NCI-H1105 (cell line): Measurements from ENCODE around the gene BBLN.
"Not testable (repeated sequence)": the region's sequence is repeated elsewhere in the genome, so short reads cannot be mapped to it uniquely, and the experiment has no call there.

Experiments
- DNase-seq: peaks from one replicate; lab custom pipeline; 2025; lab: John Stamatoyannopoulos, UW

BBLN gene, protein sequence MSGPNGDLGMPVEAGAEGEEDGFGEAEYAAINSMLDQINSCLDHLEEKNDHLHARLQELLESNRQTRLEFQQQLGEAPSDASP

DNA sequence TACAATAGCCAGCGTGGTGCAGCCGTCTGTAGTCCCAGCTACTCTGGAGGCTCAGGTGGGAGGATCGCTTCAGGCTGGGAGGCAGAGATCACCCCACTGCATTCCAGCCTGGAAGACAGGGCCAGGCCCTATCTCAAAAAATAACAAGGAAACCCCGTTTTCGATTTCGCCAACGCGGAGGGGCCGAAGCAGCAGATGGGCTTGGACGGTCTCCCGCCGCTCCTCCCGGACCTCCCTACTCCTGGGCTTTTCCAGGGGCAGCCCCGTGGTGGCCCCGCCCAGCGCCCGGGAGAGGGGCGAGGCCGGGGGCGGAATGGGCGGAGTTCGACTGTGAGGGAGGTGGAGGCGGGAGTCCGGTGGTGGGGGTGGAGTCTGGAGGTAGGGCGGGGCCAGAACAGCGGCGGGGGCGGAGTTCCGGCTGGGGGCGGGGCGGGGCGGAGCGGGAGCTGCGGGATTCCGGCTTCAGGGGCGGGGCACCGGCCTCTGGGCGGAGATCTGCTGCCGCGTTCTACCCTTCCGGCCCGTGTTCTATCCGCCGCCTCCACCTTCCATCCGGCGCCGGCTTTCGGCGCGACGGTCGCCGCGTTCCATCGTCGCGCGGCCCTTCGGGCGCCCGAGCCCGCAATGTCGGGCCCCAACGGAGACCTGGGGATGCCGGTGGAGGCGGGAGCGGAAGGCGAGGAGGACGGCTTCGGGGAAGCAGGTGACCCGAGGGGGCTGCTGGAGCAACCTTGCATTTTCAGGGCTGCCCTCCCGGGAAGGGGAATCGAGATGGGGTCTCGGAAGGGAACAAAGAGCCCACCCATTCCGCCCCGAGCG lies at the start of gene BBLN:
Gene BBLN, plus strand, starts transcription at position 482 of the 819 bp plus-strand sequence. Its CDS starts 143 bp downstream, at position 625.
- DNase-seq, result peak; percentile 86

DNA sequence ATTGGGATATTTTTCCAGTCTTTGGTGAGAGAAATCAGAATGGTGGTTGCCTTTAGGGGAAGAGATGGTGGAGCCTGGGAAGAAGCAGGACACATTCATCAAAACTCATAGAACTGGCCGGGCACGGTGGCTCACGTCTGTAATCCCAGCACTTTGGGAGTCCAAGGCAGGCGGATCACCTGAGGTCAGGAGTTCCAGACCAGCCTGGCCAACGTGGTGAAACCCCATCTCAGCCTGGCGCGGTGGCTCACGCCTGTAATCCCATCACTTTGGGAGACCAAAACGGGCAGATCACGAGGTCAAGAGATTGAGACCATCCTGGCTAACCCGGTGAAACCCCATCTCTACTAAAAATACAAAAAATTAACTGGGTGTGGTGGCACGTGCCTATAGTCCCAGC lies 48.3 kb upstream of the BBLN start:
- DNase-seq, result not testable (repeated sequence)

DNA sequence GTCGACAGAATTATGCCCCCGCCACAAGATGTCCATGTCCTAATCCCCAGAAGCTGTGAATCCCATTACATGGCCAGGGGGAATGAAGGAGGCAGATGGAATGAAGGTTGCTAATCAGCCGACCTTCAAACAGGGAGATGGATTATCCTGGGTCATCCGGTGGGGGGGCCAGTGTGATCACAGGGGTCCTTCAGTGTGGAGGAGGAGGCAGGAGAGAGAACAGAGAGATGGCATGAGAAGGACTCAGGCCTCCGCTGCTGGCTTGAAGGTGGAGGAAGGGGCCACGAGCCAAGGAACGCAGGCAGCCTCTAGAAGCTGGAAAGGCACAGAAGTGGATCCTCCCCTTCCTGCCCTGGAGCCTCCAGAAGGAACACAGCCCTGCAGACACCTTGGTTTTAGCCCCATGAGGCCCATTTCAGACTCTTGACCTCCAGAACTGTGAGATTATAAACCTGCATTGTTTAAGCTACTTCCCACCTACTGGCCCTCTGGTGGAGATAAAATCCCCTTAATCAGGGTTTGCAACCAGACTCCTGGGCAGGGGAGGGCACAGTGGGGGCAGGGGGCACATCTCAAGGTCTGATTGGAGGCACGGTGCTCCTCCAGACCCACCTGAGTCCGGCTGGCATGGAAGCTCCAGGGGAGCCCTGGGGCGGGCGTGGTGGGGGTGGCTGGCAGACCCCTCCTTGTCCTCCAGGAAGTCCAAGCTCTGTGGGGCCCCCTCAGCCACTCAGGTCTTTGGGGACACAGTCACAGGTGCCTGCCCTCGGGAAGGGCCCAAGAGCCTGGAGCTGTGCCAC lies 46.3 kb upstream of the BBLN start:
- DNase-seq, result no peak

DNA sequence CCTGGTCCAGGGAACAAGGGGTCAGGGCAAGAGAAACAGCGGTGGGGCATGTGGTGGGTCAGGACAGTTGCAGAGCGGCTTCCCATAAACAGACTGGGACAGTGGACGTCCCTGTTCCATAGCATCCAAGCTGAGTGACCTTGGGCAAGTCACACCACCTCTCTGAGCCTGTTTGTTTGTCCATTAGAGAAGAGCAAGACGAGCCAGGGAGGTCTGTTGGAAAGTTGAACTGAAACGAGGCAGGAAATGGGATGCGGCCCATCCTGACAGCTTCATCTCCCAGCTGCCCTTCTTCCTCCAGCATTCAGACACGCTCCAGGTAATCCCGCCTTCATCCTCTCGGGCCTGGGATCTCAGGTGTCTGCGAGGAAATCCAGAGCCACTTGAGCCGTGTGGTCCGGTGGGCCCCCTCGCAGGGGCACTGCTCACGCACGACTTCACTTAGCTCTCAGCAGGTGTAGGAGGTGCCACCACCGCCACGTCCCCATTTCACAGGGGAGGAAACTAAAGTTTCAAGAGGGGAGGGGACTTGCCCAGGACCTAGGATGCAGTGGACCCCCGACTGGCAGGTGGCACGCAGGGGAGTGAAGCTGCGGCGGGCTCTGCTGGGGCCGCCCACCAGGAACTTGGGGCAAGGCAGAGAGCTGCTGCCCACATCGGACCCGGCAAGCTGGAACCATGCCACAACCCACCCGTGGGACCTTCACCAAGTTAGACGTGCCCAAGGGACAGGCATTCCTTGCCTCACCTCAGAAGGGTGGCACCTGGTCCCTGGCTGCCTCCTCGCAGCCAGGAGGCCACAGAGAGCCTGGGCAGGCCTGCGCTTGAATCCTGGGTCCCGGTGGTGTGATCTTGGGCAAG lies 45.5 kb upstream of the BBLN start:
- no peak for DNase-seq

DNA sequence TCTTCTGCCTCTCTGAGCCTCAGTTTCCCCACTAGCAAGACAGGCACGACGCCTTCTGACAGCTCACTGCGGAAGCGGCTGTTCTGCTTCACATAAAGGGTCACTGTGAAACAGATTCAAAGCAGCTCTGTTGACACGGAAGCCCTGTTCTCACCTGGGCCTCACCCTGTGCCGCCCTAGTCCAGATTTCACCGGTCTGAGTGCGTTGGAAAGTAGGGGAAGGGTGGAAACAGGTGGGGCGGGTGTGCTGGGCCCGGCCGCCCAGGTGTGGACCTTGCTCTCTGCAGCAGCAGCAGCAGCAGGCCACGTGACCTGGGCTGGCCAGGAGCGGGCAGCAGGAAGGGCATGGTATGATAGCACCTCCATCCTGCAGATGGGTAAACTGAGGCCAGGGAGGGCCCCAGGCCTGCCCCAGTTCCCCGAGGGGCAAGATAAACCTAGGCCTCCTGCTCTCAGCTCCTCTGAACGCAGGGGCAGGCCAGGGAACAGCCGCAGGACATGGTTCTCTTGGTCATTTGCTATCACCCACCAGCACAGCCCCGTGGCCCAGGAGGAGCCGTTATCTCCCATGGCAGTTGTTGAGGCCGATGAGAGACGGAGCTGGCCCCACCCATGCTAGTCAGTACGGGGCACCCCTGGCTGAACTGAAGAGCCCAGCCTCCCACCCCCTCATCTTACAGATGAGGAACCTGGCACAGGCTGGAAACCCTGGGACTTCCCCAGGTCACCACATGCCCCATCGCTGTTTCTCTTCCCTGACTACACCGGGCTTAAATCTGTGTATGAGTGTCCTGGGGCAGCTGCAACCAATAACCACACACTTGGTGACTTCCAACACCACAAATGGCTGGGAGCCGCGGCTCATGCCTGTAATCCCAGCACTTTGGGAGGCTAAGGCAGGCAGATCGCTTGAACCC lies 44.6 kb upstream of the BBLN start:
- no peak for DNase-seq

DNA sequence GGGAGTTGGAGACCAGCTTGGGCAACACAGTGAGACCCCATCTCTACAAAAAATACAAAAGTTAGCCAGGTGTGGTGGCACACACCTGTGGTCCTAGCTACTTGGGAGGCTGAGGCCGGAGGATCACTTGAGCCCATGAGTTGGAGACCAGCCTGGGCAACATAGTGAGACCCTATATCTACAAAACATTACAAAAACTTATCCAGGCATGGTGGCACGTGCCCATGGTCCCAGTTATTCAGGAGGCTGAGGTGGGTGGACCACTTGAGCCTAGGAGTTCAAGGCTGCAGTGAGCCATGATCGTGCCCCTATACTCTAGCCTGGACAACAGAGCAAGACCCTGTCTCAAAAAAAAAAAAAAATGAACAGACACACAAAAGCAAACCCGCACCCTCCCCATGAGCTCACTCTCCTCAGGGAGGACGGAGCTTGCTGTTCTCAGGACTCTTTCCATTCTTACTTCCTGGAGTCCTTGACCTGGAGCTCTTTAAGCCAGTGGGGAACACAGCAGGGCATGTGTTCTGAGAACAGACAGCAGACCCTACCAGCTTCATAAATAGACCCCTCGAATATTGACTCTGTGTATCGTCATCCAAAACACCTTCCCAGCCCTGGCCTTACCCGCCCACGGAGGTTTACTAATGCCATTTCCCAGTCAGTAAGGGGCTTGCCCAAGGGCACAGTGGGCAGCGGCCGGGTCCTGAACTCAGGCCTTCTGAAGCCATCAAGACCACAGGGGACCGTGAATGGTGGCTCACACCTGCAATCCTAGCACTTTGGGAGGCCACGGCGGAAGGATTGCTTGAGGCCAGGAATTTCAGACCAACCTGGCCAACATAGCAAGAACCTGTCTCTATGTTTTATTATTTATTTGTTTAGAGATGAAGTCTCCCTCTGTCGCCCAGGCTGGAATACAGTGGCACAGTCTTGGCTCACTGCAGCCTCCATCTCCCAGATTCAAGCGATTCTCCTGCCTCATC lies 43.7 kb upstream of the BBLN start:
- DNase-seq, result no peak

DNA sequence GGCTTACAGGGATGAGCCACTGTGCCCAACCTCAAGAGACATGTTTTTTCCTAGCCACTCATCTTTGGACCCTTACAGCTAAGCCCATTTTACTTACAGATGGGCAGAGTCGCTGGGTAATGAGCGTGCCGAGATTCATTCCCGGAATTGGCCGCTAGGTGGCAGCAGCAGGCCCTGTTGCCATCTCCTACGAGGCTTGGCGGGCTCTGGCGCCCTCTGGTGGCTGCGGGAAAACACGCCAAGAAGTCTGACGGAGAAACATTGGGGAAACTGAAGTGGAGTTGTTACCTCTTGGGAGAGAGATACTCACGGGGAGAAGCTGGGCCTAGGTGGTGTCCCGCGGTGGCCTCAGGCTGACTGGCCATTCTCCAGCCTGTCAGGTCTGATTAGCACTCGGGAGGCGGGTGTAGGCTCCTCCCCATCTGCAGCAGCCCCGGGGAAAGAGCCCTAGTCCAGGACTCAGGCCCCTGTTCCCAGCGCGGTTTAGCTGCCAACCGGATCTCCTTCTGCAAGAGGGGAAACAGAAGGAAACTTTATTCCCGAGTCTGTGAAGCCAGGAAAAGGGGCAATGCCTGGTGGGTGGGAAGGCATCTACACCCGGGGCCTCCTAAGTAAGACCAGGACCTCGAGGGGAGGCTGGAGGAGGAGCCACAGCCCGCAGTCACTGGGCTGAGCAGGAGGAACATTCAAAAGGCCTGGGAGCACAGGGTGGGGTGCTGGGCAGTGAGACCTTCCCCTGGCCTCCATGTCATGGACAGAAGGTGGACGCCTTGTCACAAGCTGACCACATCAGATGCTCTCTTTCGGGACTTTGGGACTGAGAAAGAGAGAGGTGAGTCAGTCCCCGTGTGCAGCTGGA lies 42.2 kb upstream of the BBLN start:
- peak; percentile 79 for DNase-seq

DNA sequence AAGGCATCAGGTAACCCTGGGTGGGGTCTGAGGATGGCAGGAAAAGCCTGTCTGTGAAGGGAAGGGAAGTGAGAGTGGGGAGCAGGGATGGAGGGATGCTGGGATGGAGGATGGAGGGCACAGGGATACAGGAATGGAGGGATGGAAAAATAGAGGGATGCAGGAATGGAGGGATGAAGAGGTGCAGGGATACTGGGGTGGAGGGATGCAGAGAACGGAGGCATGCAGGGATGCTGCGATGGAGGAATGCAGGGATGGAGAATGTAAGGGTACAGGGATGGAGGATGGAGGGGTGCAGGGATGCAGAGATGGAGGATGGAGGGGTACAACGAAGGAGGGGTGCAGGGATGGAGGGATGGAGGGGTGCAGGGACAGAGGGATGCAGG lies 41.6 kb upstream of the BBLN start:
- DNase-seq, result no peak

DNA sequence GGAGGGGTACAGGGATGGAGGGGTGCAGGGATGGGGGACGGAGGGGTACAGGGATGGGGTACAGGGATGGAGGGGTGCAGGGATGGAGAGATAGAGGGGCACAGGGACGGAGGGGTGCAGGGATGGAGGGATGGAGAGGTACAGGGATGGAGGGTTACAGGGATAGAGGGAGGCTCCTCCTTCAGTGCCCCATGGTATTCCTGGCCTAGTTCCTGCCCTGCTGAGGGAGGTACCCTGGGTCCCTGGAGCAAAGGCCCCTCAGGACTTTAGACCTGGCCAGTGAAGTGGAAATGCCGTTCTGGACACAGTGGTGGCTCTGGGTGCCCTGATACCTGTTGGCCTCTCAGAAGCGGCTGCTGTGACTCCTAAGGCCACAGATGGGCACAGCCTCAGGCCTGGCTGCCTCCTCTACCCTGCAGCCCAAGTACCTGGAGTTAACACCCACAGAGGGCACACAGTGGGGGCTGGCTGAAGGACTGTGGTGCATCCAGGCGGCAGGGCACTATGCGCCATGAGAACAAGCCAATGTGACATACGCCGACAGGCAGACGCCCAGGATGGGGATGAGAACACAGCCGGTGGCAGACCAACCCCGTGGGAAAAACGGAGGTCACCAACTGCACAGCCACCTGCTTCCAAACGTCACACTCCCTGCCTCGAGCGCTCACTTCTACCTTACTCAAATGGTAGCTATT lies 40.9 kb upstream of the BBLN start:
- no peak for DNase-seq

DNA sequence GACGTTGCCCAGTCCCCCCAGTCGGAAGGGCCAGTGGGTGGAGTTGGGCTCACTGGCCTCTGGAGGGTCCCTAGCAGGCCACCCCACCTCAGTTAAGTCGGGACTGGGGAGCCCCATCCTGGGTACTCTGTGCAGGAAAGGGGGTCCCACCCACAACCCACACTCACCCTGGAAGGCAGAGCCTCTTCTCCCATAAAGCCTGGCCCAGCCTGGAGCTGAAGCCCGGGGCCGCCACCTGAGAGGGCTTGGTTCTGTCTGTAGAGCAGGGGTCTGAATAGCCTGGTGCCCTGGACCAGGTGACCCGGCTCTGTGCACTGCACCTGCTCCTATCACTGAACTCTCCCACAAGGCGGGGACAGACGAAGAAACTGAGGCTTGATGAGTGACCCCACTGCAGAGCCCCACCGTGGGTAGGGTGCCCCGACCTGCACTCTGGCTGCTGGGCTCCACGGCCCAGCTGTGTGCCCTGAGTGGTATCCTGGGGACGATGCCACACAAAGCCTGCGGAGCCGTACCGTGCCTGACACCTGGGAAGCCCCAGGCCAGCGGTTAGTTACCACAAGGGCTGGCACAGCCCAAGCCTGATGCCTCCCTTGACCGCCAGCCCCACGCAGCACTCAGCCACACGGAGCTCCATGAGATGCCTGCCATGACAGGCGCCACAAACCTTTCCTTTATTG lies 39.9 kb upstream of the BBLN start:
- DNase-seq, result no peak

DNA sequence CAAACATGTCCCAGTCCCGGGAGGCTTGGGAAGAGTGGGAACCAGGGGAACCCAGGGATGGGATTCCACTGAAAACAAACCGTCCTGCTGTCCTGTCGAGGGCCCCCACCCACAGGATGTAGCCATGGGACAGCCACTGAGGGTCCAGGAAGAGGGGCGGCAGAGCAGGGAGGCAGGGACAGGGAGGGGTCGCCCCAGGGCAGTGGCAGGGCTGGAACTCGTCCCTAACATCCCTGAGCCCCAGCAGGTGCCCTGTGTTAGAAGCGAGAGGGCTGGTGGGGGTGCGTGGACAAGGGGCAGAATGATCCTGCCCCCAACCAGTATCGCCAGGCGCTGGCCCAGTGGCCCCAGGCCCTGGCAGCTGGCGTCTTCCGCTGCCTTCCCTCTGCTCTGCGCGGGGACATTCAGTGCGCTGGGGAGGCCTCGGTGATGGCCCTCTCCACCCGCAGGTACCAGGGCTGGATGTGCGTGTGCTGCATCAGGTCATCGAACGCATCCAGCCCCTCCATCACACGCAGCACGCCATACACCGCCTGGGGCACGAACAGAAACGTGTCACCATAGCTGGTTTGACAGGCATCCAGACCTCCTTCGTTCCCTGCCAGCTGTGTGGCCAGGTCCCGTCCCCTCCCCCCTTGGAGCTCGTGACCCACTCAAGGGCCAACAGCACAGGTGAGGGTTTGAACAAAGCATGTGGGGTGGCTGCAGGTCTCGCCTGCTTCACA lies 39.2 kb upstream of the BBLN start:
- no peak for DNase-seq

DNA sequence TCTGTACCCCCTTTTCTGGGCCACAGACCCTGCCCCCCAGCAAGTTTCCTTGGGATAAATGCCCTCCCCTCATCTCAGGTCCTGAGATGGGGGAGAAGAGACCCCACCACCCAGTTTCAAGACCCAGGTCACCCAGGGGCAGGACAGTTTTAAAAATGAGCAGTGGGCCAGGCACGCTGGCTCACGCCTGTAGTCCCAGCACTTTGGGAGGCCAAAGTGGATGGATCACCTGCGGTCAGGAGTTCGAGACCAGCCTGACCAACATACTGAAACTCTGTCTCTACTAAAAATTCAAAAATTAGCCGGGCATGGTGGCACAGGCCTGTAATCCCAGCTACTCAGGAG lies 38.6 kb upstream of the BBLN start:
- DNase-seq, result no peak

DNA sequence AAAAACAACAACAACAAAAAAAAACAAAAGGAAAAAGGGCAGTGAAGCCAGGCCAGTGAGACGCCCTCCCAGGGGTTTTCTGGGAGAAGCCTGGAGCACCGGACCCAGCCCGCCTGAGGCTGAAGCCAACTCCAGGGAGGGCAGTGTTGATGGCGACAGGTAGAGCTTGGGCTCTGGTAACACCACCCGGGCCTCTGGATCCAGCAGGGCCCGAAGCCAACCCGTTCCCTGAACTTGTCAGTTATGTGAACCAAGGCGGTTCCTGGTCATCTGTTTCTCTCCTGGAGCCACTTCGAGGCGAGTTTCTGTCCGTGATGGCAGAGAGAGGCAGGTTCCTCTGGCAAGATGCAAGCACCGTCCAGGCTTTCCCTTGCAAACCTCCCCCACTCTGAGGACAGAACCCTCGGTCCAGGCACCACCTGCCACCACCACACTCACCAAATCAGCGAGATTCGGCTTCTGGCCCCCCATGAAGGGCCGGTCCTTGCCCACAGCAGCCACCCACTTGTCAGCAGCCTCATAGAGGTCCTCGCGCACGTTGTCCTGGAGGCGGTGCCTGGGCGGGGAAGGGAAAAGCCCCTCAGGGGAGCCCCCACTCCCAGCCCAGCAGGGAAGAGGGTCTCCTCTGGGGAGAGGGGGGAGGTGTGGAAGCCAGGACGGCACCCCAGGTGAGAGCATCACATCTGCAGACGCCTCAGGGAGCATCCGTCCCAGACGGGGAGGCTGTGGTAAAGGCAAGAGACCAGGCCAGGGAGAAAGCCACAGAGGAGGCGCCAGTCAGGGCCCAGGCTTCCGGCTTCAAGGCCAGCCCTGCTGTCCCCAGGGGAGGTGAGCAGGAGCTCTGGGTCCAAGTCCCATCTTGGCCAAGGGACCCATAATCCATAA lies 37.9 kb upstream of the BBLN start:
- DNase-seq, result no peak

DNA sequence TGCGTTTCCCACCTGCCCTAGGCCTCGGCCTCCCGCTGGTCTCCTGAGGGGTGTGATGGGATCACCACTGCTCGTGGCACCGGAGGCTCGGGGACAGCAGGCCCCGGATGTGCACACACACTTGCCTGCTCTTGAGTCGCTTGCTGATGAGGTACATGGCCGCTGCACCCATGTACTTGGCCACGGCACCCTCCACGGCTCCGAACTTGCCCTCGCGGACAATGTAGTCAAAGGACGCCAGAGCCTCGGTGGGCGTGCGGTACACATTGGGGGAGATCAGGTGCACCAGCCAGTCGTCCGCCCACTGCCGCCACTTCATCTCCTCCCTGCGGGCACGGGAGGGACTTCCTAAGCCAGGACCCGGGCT lies 37.3 kb upstream of the BBLN start:
- no peak for DNase-seq

DNA sequence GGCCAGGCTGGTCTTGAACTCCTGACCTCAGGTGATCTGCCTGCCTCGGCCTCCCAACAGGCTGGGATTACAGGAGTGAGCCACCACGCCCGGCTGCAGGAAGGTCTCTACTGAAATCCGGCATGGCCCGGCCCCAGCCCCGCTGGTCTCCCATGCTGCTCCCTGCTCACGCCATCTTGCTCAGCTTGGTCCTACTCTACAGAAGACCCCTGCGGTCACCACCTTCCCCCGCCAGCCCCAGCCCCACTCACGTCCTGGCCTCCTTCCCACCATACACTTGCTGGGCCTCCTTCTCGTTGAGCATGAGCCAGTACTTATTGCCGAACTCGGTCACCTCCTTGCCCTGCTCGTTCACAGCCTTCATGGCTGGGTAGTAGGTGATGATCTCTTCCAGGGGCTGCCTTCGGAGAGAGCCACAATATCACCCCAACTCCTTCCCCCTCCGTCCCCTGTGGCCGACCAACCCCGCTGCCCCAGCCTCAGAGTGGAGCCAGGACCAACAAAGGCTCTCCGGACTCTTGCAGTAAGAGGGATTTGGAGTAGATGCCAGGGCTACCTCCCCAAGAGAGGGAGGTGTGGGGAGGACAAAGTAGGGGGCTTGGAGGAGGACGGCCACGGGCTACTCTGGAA lies 36.5 kb upstream of the BBLN start:
- DNase-seq, result no peak

DNA sequence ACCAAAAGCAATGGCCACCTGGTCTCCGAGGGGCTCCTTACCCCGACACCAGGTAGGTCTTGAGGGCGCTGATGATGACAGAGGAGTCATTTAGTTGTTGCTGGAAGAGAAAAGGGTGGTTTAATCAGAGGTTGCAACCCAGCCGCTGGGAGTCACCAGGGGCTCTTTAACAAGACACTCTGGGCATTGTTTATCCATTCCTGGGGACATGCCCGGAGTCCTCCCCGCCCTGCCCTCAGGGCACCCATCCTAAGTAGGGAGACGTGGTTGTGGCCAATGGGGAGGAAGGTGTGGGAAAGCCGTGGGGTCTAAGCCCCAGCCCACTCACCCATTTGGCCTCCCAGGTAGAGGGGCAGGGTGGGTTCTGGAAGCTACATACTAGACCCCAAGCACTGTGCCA lies 35.6 kb upstream of the BBLN start:
- no peak for DNase-seq
